HEK293 (cell line): Measurements from ENCODE around the gene SF3A1.
A peak's percentile ranks its signal among the peaks of the same experiment; 100 is the strongest.

Experiments used
- EGR2 ChIP-seq: fragments of 450-650 bp; formaldehyde crosslinking; IDR thresholded peaks from 2 replicates; pipeline ENCODE4 v1.5.1; 2016; ENCODE audit warnings: low read depth, missing biosample characterization, missing genetic modification characterization
- HOXD13 ChIP-seq: sonication (generic); formaldehyde crosslinking; IDR thresholded peaks from 2 replicates; pipeline ENCODE4 v1.8.0; 2022; ENCODE audit warnings: missing genetic modification reagents, borderline replicate concordance
- KLF9 ChIP-seq: fragments of 450-650 bp; formaldehyde crosslinking; IDR thresholded peaks from 2 replicates; pipeline ENCODE4 v1.5.1; 2016; ENCODE audit warnings: missing biosample characterization, missing genetic modification characterization, low read depth
- PRDM1 ChIP-seq: fragments of 450-650 bp; formaldehyde crosslinking; IDR thresholded peaks from 2 replicates; pipeline ENCODE4; 2016; ENCODE audit warnings: missing biosample characterization, missing genetic modification characterization
- SP3 ChIP-seq: fragments of 450-650 bp; formaldehyde crosslinking; IDR thresholded peaks from 2 replicates; pipeline ENCODE4 v1.5.1; 2016; ENCODE audit warnings: missing biosample characterization, missing genetic modification characterization
- ZBTB1 ChIP-seq: fragments of 450-650 bp; formaldehyde crosslinking; IDR thresholded peaks from 2 replicates; pipeline ENCODE4 v1.5.1; 2016; ENCODE audit warnings: missing biosample characterization, missing genetic modification characterization
- ZBTB17 ChIP-seq: fragments of 450-650 bp; formaldehyde crosslinking; IDR thresholded peaks from 2 replicates; pipeline ENCODE4 v1.5.1; 2016; ENCODE audit warnings: missing biosample characterization, missing genetic modification characterization
- ZBTB7A ChIP-seq: fragments of 450-650 bp; formaldehyde crosslinking; IDR thresholded peaks from 2 replicates; pipeline ENCODE4 v1.5.1; 2016; ENCODE audit warnings: low read depth, missing biosample characterization, missing genetic modification characterization
- ZIC2 ChIP-seq: fragments of 450-650 bp; formaldehyde crosslinking; IDR thresholded peaks from 2 replicates; pipeline ENCODE4 v1.5.1; 2016; ENCODE audit warnings: missing biosample characterization, missing genetic modification characterization
- ZNF114 ChIP-seq: fragments of 450-650 bp; formaldehyde crosslinking; IDR thresholded peaks from 2 replicates; pipeline ENCODE4 v1.5.0; 2017; ENCODE audit warnings: missing biosample characterization, missing genetic modification characterization
- ZNF16 ChIP-seq: fragments of 450-650 bp; formaldehyde crosslinking; IDR thresholded peaks from 2 replicates; pipeline ENCODE4 v1.5.1; 2016; ENCODE audit warnings: low read depth, missing biosample characterization, missing genetic modification characterization
- ZNF214 ChIP-seq: fragments of 450-650 bp; formaldehyde crosslinking; IDR thresholded peaks from 2 replicates; pipeline ENCODE4 v1.5.1; 2017; ENCODE audit warnings: missing biosample characterization, mild to moderate bottlenecking, missing genetic modification characterization, borderline replicate concordance
- ZNF292 ChIP-seq: fragments of 450-650 bp; formaldehyde crosslinking; IDR thresholded peaks from 2 replicates; pipeline ENCODE4 v1.5.1; 2016; ENCODE audit warnings: low read depth, missing biosample characterization, missing genetic modification characterization, borderline replicate concordance
- ZNF404 ChIP-seq: fragments of 450-650 bp; formaldehyde crosslinking; IDR thresholded peaks from 2 replicates; pipeline ENCODE4 v1.5.1; 2017; ENCODE audit warnings: missing biosample characterization, missing genetic modification characterization
- ZNF426 ChIP-seq: fragments of 450-650 bp; formaldehyde crosslinking; IDR thresholded peaks from 2 replicates; pipeline ENCODE4 v1.5.1; 2017; ENCODE audit warnings: missing biosample characterization, missing genetic modification characterization, mild to moderate bottlenecking, inconsistent platforms, moderate library complexity
- ZNF514 ChIP-seq: fragments of 450-650 bp; formaldehyde crosslinking; IDR thresholded peaks from 2 replicates; pipeline ENCODE4 v1.5.1; 2016; ENCODE audit warnings: missing biosample characterization, missing genetic modification characterization
- ZNF558 ChIP-seq: fragments of 450-650 bp; formaldehyde crosslinking; IDR thresholded peaks from 2 replicates; pipeline ENCODE4 v1.5.1; 2016; ENCODE audit warnings: missing biosample characterization, missing genetic modification characterization
- ZNF623 ChIP-seq: fragments of 450-650 bp; formaldehyde crosslinking; IDR thresholded peaks from 2 replicates; pipeline ENCODE4 v1.5.1; 2016; ENCODE audit warnings: missing biosample characterization, missing genetic modification characterization
- ZNF664 ChIP-seq: fragments of 450-650 bp; formaldehyde crosslinking; IDR thresholded peaks from 2 replicates; pipeline ENCODE4 v1.5.1; 2016; ENCODE audit warnings: missing biosample characterization, missing genetic modification characterization
- ZNF707 ChIP-seq: fragments of 450-650 bp; formaldehyde crosslinking; IDR thresholded peaks from 2 replicates; pipeline ENCODE4 v1.5.1; 2016; ENCODE audit warnings: missing biosample characterization, missing genetic modification characterization
- ZNF837 ChIP-seq: fragments of 450-650 bp; formaldehyde crosslinking; IDR thresholded peaks from 2 replicates; pipeline ENCODE4 v1.5.1; 2016; ENCODE audit warnings: missing biosample characterization, missing genetic modification characterization
- ZXDB ChIP-seq: fragments of 450-650 bp; formaldehyde crosslinking; IDR thresholded peaks from 2 replicates; pipeline ENCODE4 v1.5.1; 2016; ENCODE audit warnings: missing biosample characterization, missing genetic modification characterization
- TF ChIP-seq, protein P1 (sequence below): fragments of 450-650 bp; formaldehyde crosslinking; IDR thresholded peaks from 2 replicates; pipeline ENCODE4 v1.5.1; 2016; ENCODE audit warnings: missing biosample characterization, missing genetic modification characterization
- TF ChIP-seq, protein P2 (sequence below): fragments of 450-650 bp; formaldehyde crosslinking; IDR thresholded peaks from 2 replicates; pipeline ENCODE4; 2016; ENCODE audit warnings: missing biosample characterization, missing genetic modification characterization
- TF ChIP-seq, protein P3 (sequence below): fragments of 450-650 bp; formaldehyde crosslinking; IDR thresholded peaks from 2 replicates; pipeline ENCODE4 v1.5.1; 2016; ENCODE audit warnings: missing biosample characterization, missing genetic modification characterization
- TF ChIP-seq, protein P4 (sequence below): fragments of 450-650 bp; formaldehyde crosslinking; IDR thresholded peaks from 2 replicates; pipeline ENCODE4 v1.5.1; 2016; ENCODE audit warnings: missing biosample characterization, missing genetic modification characterization
- TF ChIP-seq, protein P5 (sequence below): fragments of 450-650 bp; formaldehyde crosslinking; IDR thresholded peaks from 2 replicates; pipeline ENCODE4 v1.5.1; 2016; ENCODE audit warnings: missing biosample characterization, missing genetic modification characterization
- TF ChIP-seq, protein P6 (sequence below): fragments of 450-650 bp; IDR thresholded peaks from 2 replicates; pipeline ENCODE4 v1.5.1; 2018; ENCODE audit warnings: missing biosample characterization, missing genetic modification characterization
- TF ChIP-seq, protein P7 (sequence below): fragments of 450-650 bp; formaldehyde crosslinking; IDR thresholded peaks from 2 replicates; pipeline ENCODE4 v1.5.1; 2016; ENCODE audit warnings: missing biosample characterization, missing genetic modification characterization

Gene SF3A1

DNA sequence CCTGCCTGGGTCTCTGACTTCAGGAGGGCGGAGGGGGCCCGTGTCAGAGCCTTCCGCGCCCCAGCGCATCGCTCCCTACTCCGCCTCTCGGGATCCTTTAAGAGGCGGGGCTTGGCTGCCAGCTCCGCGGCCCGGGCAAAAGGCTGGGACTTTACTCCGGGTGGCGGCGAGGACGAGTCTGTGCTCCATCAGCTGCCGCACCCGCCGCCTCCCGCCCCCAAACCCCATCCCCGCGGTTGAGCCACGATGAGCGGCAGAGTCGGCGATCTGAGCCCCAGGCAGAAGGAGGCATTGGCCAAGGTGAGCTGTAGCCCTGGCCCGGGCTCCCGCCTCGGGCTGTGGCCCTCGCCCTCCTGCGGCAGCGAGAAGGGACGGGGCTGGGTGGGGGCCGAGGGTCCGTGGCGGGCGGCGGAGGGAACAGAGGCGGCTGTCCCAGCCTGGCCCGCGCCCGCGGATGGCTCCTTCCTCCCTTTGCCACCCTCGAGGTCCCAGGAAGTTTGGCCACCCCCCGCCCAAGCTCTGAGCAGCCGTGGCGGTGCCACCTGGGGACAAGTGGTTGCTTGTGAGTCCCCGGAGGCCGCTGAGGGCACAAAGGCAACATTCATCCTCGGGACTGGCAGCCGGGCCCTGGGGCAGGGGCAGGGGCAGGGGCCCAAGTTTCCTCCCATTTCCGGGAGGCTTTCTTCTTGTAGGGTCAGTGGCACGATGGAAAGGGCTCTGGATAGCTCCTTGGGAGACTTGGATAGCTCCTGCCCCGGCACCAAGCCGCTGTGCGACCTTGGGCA lies 40.4 kb upstream of the SF3A1 start, which contains the start of gene SEC14L2 (continued):
- TF ChIP-seq, protein P1, sequence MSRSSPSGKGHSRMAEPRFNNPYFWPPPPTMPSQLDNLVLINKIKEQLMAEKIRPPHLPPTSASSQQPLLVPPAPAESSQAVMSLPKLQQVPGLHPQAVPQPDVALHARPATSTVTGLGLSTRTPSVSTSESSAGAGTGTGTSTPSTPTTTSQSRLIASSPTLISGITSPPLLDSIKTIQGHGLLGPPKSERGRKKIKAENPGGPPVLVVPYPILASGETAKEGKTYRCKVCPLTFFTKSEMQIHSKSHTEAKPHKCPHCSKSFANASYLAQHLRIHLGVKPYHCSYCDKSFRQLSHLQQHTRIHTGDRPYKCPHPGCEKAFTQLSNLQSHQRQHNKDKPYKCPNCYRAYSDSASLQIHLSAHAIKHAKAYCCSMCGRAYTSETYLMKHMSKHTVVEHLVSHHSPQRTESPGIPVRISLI (tag by site-specific recombination), result no peak
- TF ChIP-seq KLF9 (peak; percentile 29; the same call in 1 of the 2 replicates), ZNF214 (tag by site-specific recombination) (no peak), ZNF837 (tag by site-specific recombination) (no peak), ZNF16 (tag by site-specific recombination) (no peak), ZBTB17 (tag by site-specific recombination) (peak; percentile 89), ZNF426 (no peak), ZBTB1 (tag by site-specific recombination) (no peak), ZNF404 (tag by site-specific recombination) (no peak), ZNF292 (tag by site-specific recombination) (no peak), ZIC2 (tag by site-specific recombination) (no peak), EGR2 (tag by site-specific recombination) (no peak), PRDM1 (tag by site-specific recombination) (no peak), ZNF114 (tag by site-specific recombination) (no peak), ZNF514 (no peak), ZNF558 (no peak), ZNF664 (tag by site-specific recombination) (no peak), ZBTB7A (tag by site-specific recombination) (no peak), ZNF623 (tag by site-specific recombination) (no peak), SP3 (tag by site-specific recombination) (peak; percentile 63), ZXDB (peak; percentile 16; the same call in 1 of the 2 replicates), HOXD13 (no peak), ZNF707 (tag by site-specific recombination) (no peak)
- TF ChIP-seq, protein P2, sequence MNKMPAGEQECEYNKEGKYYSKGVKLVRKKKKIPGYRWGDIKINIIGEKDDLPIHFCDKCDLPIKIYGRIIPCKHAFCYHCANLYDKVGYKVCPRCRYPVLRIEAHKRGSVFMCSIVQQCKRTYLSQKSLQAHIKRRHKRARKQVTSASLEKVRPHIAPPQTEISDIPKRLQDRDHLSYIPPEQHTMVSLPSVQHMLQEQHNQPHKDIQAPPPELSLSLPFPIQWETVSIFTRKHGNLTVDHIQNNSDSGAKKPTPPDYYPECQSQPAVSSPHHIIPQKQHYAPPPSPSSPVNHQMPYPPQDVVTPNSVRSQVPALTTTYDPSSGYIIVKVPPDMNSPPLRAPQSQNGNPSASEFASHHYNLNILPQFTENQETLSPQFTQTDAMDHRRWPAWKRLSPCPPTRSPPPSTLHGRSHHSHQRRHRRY (tag by site-specific recombination), result no peak
- TF ChIP-seq, protein P3, sequence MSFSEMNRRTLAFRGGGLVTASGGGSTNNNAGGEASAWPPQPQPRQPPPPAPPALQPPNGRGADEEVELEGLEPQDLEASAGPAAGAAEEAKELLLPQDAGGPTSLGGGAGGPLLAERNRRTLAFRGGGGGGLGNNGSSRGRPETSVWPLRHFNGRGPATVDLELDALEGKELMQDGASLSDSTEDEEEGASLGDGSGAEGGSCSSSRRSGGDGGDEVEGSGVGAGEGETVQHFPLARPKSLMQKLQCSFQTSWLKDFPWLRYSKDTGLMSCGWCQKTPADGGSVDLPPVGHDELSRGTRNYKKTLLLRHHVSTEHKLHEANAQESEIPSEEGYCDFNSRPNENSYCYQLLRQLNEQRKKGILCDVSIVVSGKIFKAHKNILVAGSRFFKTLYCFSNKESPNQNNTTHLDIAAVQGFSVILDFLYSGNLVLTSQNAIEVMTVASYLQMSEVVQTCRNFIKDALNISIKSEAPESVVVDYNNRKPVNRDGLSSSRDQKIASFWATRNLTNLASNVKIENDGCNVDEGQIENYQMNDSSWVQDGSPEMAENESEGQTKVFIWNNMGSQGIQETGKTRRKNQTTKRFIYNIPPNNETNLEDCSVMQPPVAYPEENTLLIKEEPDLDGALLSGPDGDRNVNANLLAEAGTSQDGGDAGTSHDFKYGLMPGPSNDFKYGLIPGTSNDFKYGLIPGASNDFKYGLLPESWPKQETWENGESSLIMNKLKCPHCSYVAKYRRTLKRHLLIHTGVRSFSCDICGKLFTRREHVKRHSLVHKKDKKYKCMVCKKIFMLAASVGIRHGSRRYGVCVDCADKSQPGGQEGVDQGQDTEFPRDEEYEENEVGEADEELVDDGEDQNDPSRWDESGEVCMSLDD (tag by site-specific recombination), result no peak
- TF ChIP-seq, protein P4, sequence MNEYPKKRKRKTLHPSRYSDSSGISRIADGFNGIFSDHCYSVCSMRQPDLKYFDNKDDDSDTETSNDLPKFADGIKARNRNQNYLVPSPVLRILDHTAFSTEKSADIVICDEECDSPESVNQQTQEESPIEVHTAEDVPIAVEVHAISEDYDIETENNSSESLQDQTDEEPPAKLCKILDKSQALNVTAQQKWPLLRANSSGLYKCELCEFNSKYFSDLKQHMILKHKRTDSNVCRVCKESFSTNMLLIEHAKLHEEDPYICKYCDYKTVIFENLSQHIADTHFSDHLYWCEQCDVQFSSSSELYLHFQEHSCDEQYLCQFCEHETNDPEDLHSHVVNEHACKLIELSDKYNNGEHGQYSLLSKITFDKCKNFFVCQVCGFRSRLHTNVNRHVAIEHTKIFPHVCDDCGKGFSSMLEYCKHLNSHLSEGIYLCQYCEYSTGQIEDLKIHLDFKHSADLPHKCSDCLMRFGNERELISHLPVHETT (tag by site-specific recombination), result no peak
- TF ChIP-seq, protein P5, sequence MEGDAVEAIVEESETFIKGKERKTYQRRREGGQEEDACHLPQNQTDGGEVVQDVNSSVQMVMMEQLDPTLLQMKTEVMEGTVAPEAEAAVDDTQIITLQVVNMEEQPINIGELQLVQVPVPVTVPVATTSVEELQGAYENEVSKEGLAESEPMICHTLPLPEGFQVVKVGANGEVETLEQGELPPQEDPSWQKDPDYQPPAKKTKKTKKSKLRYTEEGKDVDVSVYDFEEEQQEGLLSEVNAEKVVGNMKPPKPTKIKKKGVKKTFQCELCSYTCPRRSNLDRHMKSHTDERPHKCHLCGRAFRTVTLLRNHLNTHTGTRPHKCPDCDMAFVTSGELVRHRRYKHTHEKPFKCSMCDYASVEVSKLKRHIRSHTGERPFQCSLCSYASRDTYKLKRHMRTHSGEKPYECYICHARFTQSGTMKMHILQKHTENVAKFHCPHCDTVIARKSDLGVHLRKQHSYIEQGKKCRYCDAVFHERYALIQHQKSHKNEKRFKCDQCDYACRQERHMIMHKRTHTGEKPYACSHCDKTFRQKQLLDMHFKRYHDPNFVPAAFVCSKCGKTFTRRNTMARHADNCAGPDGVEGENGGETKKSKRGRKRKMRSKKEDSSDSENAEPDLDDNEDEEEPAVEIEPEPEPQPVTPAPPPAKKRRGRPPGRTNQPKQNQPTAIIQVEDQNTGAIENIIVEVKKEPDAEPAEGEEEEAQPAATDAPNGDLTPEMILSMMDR (tag by site-specific recombination), result no peak
- TF ChIP-seq, protein P6, sequence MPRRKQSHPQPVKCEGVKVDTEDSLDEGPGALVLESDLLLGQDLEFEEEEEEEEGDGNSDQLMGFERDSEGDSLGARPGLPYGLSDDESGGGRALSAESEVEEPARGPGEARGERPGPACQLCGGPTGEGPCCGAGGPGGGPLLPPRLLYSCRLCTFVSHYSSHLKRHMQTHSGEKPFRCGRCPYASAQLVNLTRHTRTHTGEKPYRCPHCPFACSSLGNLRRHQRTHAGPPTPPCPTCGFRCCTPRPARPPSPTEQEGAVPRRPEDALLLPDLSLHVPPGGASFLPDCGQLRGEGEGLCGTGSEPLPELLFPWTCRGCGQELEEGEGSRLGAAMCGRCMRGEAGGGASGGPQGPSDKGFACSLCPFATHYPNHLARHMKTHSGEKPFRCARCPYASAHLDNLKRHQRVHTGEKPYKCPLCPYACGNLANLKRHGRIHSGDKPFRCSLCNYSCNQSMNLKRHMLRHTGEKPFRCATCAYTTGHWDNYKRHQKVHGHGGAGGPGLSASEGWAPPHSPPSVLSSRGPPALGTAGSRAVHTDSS (tag by site-specific recombination), result no peak
- TF ChIP-seq, protein P7, sequence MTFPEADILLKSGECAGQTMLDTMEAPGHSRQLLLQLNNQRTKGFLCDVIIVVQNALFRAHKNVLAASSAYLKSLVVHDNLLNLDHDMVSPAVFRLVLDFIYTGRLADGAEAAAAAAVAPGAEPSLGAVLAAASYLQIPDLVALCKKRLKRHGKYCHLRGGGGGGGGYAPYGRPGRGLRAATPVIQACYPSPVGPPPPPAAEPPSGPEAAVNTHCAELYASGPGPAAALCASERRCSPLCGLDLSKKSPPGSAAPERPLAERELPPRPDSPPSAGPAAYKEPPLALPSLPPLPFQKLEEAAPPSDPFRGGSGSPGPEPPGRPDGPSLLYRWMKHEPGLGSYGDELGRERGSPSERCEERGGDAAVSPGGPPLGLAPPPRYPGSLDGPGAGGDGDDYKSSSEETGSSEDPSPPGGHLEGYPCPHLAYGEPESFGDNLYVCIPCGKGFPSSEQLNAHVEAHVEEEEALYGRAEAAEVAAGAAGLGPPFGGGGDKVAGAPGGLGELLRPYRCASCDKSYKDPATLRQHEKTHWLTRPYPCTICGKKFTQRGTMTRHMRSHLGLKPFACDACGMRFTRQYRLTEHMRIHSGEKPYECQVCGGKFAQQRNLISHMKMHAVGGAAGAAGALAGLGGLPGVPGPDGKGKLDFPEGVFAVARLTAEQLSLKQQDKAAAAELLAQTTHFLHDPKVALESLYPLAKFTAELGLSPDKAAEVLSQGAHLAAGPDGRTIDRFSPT (tag by site-specific recombination), result peak; percentile 56; the same call in 1 of the 2 replicates
